Pancreas (tissue), 10 donors: ENCODE results near the gene LANCL3. TPM values are rescaled to one million over a fixed set of nuclear protein-coding genes. Genes with fewer than 3 reads are reported as not detected.
A peak's percentile ranks its signal among the peaks of the same experiment; 100 is the strongest.

Source experiments
- ATAC-seq, 4 donors: fragments of 200-7000 bp; cut with Tn5 transposase; one replicate each; pipeline versions ENCODE4 v1.8.0 to v1.9.1; 2020; ENCODE audit warnings: mild to moderate bottlenecking in 4 of 4, moderate library complexity in 4 of 4
- DNase-seq, 6 donors: peaks; one replicate each; pipeline ENCODE4 v3.0.0-alpha.2; 2020
- FAIRE-seq: peaks from 2 replicates; lab custom pipeline; 2012; peaks lifted over from hg19 to GRCh38; lab: Jason Lieb, UNC
- H3K27ac ChIP-seq, 4 donors: fragments of 200-600 bp; sonication (generic); 1 replicate in 3 of 4; 2 replicates in 1 of 4; pipeline versions ENCODE4 v1.5.0 to v1.8.0; 2020
- H3K27me3 ChIP-seq, 4 donors: fragments of 200-600 bp; one replicate each; pipeline ENCODE4 v1.8.0; 2021
- H3K36me3 ChIP-seq, 3 donors: fragments of 200-600 bp; sonication (generic) in 1 of 3; one replicate each; pipeline versions ENCODE4 v1.5.0 to v1.8.0; 2020 to 2021
- H3K4me1 ChIP-seq, 3 donors: fragments of 200-600 bp; one replicate each; pipeline ENCODE4 v1.8.0; 2021
- H3K4me3 ChIP-seq, 4 donors: fragments of 200-600 bp; sonication (generic) in 2 of 4; one replicate each; pipeline versions ENCODE4 v1.5.0 to v1.8.0; 2020 to 2021
- H3K9me3 ChIP-seq, 4 donors: fragments of 200-600 bp; one replicate each; pipeline ENCODE4 v1.8.0; 2021
- CTCF ChIP-seq, 4 donors: fragments of 200-600 bp; sonication (generic) in 3 of 4; IDR thresholded peaks; one replicate each; pipeline versions ENCODE4 v1.5.0 to v1.8.0; 2021; ENCODE audit warnings: antibody characterized with exemption in 4 of 4
- WGBS, 2 donors: extraction: QIAGEN DNeasy Blood & Tissue Kit; methylation state at CpG; one replicate each; pipeline ENCODE4 v1.1.7; 2013; 5-methylcytosine and 5-hydroxymethylcytosine counted together
- intact Hi-C, 3 donors: fragments of 100-400 bp; cut with DNase I; formaldehyde crosslinking; loops; one replicate each; pipeline versions ENCODE4 v1.11.1 to v1.14.2; 2022
- polyA plus RNA-seq, 2 donors: library from polyadenylated mRNA; stranded (reverse); fragments of 200-250 nt; gene quantifications; one replicate each; pipeline ENCODE4 v1.2.3, GENCODE V29; 2013
- total RNA-seq, 6 donors: library from RNA; stranded (reverse); fragmentation: NEBNext Ultra II Directional in 4 of 6; extraction: Animal tissue kit (Norgen Biotek cat#: 25700) in 4 of 6; gene quantifications; one replicate each; pipeline versions ENCODE4 v1.2.1 to v1.2.4, GENCODE V29; 2021 to 2023
- donor health status: healthy with polysubstance abuse.
- donor health status: DM: no; HTN: no; CAD: no; lungs with moderate emphysema.
- donor health status: DM: no; HTN: no; CAD: no.
- donor health status: control.
- donor health status: control.
- donor health status: Bipolar disorder and iron deficiency.
- donor health status: DM: yes; HTN: yes; CAD: no.
- donor health status: DM: no; HTN: no; CAD: no.
- donor health status: DM: no; HTN: no; CAD: no.
- donor health status: DM: yes; HTN: yes; CAD: no.

Gene LANCL3
- total and polyA plus RNA-seq, 8 donors, result under 0.01 to 0.09 (median 0.05) TPM; not detected in 1

GRCh38 chrX:37685381-37686359 is 114.2 kb downstream of the LANCL3 start, which contains the start of gene XK:
XK (plus strand) TSS chrX:37685791; CDS start chrX:37685962, 171 bp downstream.
- Histone ChIP-seq H3K27me3 (peaks cover 0 to 15% (median 3%) of the 10 kb centered on the region in 4 donors), H3K27ac (peak within 1 kb of the TSS; percentile 69 to 84 (median 78)), H3K4me1 (peaks cover 0 to 4% (median 0%) of the 10 kb centered on the region in 3 donors), H3K36me3 (no peaks in the 10 kb centered on the region), H3K4me3 (peak within 1 kb of the TSS; percentile 13 to 47 (median 28)), H3K9me3 (no peaks in the 10 kb centered on the region)
- ATAC-seq (peak; percentile 72 to 85 (median 73)), FAIRE-seq (no peak), DNase-seq (peak; percentile 64 to 85 (median 74))
- intact Hi-C loops, result no loop called here
- TF ChIP-seq CTCF (IDR thresholded peaks at IDR 0.05), result no peak
- 2 to 26% methylated on average over 79 to 100 of the region's 100 CpGs for WGBS, 2 donors

- Histone ChIP-seq H3K36me3 (no peaks in the 10 kb centered on the region), H3K4me3 (peak overlapping the region; percentile 13 to 47 (median 28)), H3K9me3 (no peaks in the 10 kb centered on the region), H3K27me3 (peaks cover 0 to 17% (median 2%) of the 10 kb centered on the region in 4 donors), H3K27ac (peak overlapping the region; percentile 69 to 84 (median 78)), H3K4me1 (peaks cover 0 to 4% (median 0%) of the 10 kb centered on the region in 3 donors)
- FAIRE-seq, result peak; percentile 93
- intact Hi-C loops, result no loop called here
- DNase-seq, result no peak
- TF ChIP-seq CTCF (IDR thresholded peaks at IDR 0.05), result no peak
- peak; percentile 17 to 32 (median 24) for ATAC-seq
- 28 to 60% methylated on average over 9 of the region's 9 CpGs for WGBS, 2 donors
These were observed 115.0 kb downstream of the LANCL3 start for GRCh38 chrX:37686369-37686995.

GRCh38 chrX:37686996-37687395 is 115.5 kb downstream of the LANCL3 start:
- Histone ChIP-seq H3K27me3 (peaks cover 0 to 22% (median 2%) of the 10 kb centered on the region in 4 donors), H3K27ac (peak overlapping the region in 2 of 4 donors; percentile 82 to 84), H3K9me3 (no peaks in the 10 kb centered on the region), H3K4me1 (peaks cover 0 to 4% (median 0%) of the 10 kb centered on the region in 3 donors), H3K36me3 (no peaks in the 10 kb centered on the region), H3K4me3 (peak overlapping the region in 2 of 4 donors; percentile 39 to 47)
- DNase-seq (no peak), ATAC-seq (no peak), FAIRE-seq (no peak)
- 52 to 62% methylated on average over 3 of the region's 3 CpGs for WGBS, 2 donors
- no peak for TF ChIP-seq CTCF (IDR thresholded peaks at IDR 0.05)
- intact Hi-C loops, result no loop called here

- no peak for TF ChIP-seq CTCF (IDR thresholded peaks at IDR 0.05)
- intact Hi-C loops, result no loop called here
- Histone ChIP-seq H3K36me3 (no peaks in the 10 kb centered on the region), H3K4me3 (no peak overlapping the region), H3K27ac (no peak overlapping the region), H3K27me3 (peaks cover 0 to 12% (median 0%) of the 10 kb centered on the region in 4 donors), H3K4me1 (peaks cover 0 to 2% (median 0%) of the 10 kb centered on the region in 3 donors), H3K9me3 (no peaks in the 10 kb centered on the region)
- FAIRE-seq (no peak), DNase-seq (no peak), ATAC-seq (no peak)
These were observed 118.7 kb downstream of the LANCL3 start for GRCh38 chrX:37690119-37690518.
